Stimulated activated naive CD4-positive, alpha-beta T cell (primary cell): Measurements from ENCODE around the gene RCCD1.
"Not testable (repeated sequence)": the region's sequence is repeated elsewhere in the genome, so short reads cannot be mapped to it uniquely, and the experiment has no call there.

ENCODE experiments used
- DNase-seq, 6 experiments: peaks; one replicate each; lab custom pipeline; 2025; lab: John Stamatoyannopoulos, UW

RCCD1 gene, protein sequence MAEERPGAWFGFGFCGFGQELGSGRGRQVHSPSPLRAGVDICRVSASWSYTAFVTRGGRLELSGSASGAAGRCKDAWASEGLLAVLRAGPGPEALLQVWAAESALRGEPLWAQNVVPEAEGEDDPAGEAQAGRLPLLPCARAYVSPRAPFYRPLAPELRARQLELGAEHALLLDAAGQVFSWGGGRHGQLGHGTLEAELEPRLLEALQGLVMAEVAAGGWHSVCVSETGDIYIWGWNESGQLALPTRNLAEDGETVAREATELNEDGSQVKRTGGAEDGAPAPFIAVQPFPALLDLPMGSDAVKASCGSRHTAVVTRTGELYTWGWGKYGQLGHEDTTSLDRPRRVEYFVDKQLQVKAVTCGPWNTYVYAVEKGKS

GRCh38 chr15:90954712-90955623 lies at the start of gene RCCD1:
Gene RCCD1 (plus strand): TSS chr15:90954884. CDS start chr15:90956735, 1,851 bp downstream.
- DNase-seq: peak; percentile 76 to 89 (median 82)

GRCh38 chr15:90905306-90906180 lies 49.1 kb upstream of the RCCD1 start:
- no peak for DNase-seq

DNA sequence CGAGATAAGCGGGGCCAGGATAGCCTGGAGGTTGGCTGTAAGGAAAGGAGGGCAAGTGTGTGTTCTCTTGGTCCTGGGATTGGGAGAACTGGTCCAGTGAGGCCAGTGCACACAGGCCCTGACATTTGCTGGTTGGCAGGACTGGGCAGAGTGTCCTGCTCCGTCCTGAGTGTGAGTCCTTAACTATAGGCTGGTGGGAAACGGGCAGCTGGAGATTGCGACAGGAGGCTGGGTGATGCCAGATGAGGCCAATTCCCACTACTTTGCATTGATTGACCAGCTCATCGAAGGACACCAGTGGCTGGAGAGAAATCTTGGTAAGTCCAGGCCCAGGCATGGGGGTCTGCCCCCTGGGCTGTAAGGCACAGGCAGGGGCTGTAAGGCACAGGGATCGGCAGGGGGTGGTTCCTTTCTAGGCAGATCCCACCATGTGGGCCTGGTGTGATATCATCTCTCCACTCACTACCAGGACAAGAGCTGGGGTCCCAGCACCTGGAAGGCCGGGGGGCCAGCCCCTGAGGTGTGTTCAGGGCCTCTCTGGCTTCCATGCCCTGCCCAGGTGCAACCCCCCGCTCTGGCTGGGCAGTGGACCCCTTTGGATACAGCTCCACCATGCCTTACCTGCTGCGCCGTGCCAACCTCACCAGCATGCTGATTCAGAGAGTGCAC lies 48.4 kb upstream of the RCCD1 start:
- no peak for DNase-seq

- DNase-seq: no peak
These were observed 47.5 kb upstream of the RCCD1 start for GRCh38 chr15:90907051-90907660.

DNA sequence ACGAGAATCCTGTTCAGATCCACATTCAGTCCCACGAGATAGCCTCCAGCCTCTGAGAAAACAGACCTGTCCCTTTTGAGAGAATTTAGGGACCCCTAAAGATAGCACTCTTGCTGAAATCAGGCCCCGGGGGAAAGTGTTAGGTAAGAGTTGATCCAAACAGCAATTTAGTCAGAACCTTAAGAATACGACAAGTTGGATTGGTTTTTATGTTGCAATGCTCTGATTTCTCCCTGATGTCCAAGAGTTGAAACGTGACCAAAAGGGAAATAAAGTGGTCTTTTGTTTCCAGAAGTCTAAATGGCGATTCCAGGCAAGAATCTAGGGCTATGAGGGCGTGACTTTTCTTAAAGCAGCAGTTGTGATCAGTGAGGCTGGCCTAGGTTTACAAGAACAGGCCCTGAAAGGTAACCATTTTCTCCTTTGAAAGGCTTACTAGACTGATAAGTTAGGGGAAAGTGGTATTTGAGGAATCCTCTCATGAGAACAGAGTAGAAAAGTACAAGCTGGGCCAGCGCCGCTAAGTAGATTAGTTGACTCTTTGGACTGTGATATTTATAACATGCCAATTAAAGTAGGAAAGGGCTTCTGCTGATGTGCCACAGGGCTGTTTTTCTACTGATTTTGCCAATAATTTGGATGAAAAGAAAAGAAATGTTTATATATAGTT lies 46.7 kb upstream of the RCCD1 start:
- DNase-seq: no peak

DNA sequence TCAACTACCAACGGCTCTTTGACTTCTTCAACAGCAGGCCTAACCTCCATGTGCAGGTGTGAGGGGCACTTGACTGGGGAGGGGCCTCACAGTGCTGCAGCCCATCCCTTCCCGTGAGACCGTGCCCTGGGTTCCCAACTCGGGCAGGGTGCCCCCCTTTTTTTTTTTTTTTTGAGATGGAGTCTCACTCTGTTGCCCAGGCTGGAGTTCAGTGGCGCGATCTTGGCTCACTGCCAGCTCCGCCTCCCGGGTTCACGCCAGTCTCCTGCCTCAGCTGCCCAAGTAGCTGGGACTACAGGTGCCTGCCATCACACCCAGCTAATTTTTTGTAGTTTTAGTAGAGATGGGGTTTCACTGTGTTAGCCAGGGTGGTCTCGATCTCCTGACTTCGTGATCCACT lies 45.2 kb upstream of the RCCD1 start:
- DNase-seq: not testable (repeated sequence)

DNA sequence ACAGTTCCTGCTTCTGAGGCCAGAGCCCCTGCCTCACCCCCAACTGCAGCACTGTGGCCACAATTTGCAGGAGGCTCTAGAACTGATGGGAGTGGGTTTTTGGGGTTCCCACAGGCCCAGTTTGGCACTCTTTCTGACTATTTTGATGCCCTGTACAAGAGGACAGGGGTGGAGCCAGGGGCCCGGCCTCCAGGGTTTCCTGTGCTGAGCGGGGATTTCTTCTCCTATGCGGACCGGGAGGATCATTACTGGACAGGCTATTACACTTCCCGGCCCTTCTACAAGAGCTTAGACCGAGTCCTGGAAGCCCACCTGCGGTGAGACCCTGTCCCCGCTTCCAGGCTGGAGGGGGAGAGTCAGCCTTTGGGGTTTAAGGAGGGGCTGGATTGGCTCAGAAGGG lies 44.7 kb upstream of the RCCD1 start:
- DNase-seq: no peak

- DNase-seq: no peak
These were observed 44.0 kb upstream of the RCCD1 start for GRCh38 chr15:90910441-90911301.

GRCh38 chr15:90911302-90911623 lies 43.4 kb upstream of the RCCD1 start:
- no peak for DNase-seq

GRCh38 chr15:90911906-90912769 lies 42.5 kb upstream of the RCCD1 start:
- DNase-seq: no peak

DNA sequence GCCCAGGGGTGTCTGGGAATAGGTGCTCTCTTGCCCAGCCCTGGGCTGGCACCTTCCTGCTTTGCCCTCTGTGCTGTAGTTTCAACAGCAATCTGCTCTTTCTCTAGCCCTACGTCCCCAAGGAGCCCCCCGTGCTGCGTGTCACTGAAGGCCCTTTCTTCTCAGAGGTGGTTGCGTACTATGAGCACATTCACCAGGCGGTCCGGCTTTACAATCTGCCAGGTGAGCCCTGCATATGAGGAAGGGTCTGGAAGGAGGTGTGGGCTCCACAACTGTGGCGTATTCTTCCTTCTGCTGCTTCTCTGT lies 42.0 kb upstream of the RCCD1 start:
- no peak for DNase-seq

DNA sequence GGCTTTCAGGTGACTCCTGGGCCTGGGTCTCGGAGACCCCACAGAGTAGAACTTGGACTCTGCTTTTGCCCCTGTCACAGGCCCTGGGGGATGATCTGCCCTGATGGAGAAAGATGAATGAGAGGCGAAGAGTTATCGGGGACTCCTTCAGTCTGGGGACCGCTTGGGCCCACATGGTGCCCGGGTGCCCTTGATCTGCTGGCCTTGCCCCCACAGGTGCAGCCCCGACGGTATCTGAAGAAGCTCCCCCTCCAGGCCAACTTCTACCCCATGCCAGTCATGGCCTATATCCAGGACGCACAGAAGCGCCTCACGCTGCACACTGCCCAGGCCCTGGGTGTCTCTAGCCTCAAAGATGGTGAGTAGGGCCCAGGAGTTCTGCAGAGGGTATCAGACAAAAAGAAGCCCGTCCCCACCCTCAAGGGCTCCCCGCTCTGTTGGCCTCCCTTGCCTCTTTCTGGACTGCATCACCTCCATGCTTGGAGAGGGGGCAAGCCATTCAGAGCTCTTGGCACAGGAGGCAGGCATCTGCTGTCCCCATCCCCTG lies 41.2 kb upstream of the RCCD1 start:
- DNase-seq: no peak

- DNase-seq: no peak
These were observed 40.2 kb upstream of the RCCD1 start for GRCh38 chr15:90914305-90915080.

DNA sequence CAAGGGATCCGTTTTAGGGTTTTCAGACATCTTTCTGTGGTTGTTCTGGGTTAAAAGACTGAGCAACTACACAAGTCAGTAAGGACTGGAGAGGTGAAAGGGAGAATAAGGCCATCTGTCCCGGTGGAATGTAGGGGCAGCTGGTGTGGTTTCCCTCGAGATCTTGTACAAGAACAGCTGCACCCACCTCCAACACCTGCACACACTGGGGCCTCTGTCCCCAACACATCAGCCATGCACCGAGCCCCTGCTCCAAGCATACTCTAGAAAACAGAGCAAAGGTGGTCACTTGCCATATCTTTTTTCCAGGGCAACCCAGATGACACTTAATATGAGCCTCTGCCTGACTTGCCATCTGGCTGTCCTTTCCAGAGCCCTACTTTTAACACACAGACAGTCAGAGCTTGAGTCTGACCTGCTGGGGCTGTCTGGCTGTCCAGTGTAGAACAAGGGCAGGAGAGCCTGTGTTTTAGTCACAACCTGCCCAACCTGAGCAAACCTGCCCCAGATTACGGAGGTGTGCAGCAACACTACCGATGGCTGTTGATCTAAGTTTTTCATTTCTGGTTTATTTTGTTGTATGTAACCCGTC lies 39.4 kb upstream of the RCCD1 start:
- DNase-seq: no peak

- DNase-seq: no peak
These were observed 38.8 kb upstream of the RCCD1 start for GRCh38 chr15:90915808-90916440.

DNA sequence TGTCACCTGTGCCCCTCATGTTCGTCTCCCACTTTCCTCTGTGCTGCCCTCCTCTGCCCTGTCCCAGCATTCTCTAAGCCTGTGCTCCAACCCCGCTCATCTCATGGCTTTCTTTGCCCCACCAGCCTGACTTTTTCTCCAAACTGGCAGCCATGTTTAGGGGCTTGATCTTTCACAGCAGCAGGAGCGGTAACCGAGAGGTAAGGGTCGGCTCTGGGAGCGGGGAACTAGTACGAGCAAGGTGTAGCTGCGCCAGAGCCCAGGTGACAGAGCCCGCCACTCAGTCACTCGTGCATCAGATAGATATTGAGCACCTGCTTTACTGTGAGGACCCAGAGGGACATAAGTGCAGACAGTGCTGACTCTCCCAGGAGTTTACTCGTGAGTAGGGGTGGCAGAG lies 38.2 kb upstream of the RCCD1 start:
- no peak for DNase-seq

DNA sequence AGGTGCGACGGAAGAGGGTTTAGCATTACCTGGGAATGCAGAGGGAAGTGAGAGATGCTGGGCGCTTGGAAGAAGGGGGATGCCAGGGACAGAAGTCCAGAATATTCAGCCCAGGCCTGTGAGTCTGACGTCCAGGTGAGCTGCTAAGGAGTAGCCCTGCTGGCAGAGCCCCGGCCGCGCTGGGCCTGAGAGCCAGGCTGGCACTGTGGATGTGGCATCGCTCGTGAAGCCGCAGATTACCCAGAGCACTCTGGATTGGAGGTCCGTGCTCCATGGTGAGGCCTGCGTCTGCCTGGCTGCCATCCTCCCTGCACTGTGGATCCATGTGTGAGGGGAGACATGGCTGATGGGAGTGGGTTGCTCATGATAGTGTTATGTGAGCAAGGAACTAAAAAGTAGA lies 37.1 kb upstream of the RCCD1 start:
- no peak for DNase-seq
